Stimulated activated naive CD8-positive, alpha-beta T cell treated with anti-CD3 and anti-CD28 coated beads, Interleukin-15, Interleukin-2, amounts not matched to agents 100 U/mL and 50 U/mL, for 24 hours (primary cell): ENCODE data around the gene TNFRSF4.

Experiments
- ATAC-seq: fragments of 150-1000 bp; cut with Tn5 transposase; one replicate; pipeline ENCODE4 v1.10.0; 2021
- DNase-seq: peaks from one replicate; pipeline ENCODE4 v3.0.0; 2021

The TNFRSF4 gene

GRCh38 chr1:1169429-1170214 lies 44.3 kb downstream of the TNFRSF4 start:
- DNase-seq = no peak

GRCh38 chr1:1168451-1169411 lies 45.2 kb downstream of the TNFRSF4 start:
- no peak for ATAC-seq
- DNase-seq = no peak

More at GRCh38 chr1:1169429-1170214, 44.3 kb downstream of the TNFRSF4 start:
- ATAC-seq = no peak

GRCh38 chr1:1167841-1168450 lies 46.0 kb downstream of the TNFRSF4 start:
- DNase-seq = no peak
- no peak for ATAC-seq

- DNase-seq (no peak), ATAC-seq (no peak)
Observed at GRCh38 chr1:1167398-1167821, 46.5 kb downstream of the TNFRSF4 start.

GRCh38 chr1:1166642-1167397 lies 47.1 kb downstream of the TNFRSF4 start:
- ATAC-seq = no peak
- no peak for DNase-seq

- DNase-seq (no peak), ATAC-seq (no peak)
Observed at GRCh38 chr1:1165900-1166421, 48.0 kb downstream of the TNFRSF4 start.

- ATAC-seq (no peak), DNase-seq (no peak)
Observed at GRCh38 chr1:1165485-1165884, 48.5 kb downstream of the TNFRSF4 start.

- DNase-seq (no peak), ATAC-seq (no peak)
Observed at GRCh38 chr1:1164701-1165451, 49.1 kb downstream of the TNFRSF4 start.

- DNase-seq (no peak), ATAC-seq (no peak)
Observed at GRCh38 chr1:1164361-1164700, 49.6 kb downstream of the TNFRSF4 start.

GRCh38 chr1:1163538-1164070 lies 50.3 kb downstream of the TNFRSF4 start:
- no peak for DNase-seq
- no peak for ATAC-seq

- ATAC-seq = no peak
- no peak for DNase-seq
Observed at GRCh38 chr1:1162597-1163537, 51.1 kb downstream of the TNFRSF4 start.

GRCh38 chr1:1161683-1162079 lies 52.3 kb downstream of the TNFRSF4 start:
- DNase-seq = no peak

More at GRCh38 chr1:1161683-1162079, 52.3 kb downstream of the TNFRSF4 start:
- ATAC-seq = no peak
